ENCODE measurements around the gene OR1I1.

The OR1I1 gene

GRCh38 chr19:15113245-15114152, 31.5 kb downstream of the OR1I1 start:
- no peak overlapping the region for H2BK15ac ChIP-seq (ENCODE audit: low read length)
- no peak for DNase-seq (ENCODE audit: low spot score)
- peak overlapping the region; percentile 53 for H2BK5ac ChIP-seq (ENCODE audit: low read length)
- no peak overlapping the region for H2AFZ ChIP-seq (ENCODE audit: low read length)
- H2AK5ac ChIP-seq (ENCODE audit: low read depth, low read length), result no peak overlapping the region
- H3K79me1 ChIP-seq (ENCODE audit: low read depth, low read length), result peaks cover 14% of the 10 kb centered on the region
- H2BK12ac ChIP-seq (ENCODE audit: low read length), result no peak overlapping the region
- peaks cover 0 to 3% of the 10 kb centered on the region in 2 donors for H3K4me1 ChIP-seq (ENCODE audit: control insufficient read depth in 2 of 2, insufficient read depth in 1 of 2, low read depth in 1 of 2, low read length in 2 of 2)
- peaks cover 68 to 94% of the 10 kb centered on the region in 2 donors for H3K36me3 ChIP-seq (replicated peaks in 1 of 2; ENCODE audit: control insufficient read depth in 2 of 2, insufficient read depth in 2 of 2, low read length in 2 of 2)
- no peaks in the 10 kb centered on the region for H3K27me3 ChIP-seq (ENCODE audit: control insufficient read depth in 3 of 3, insufficient read depth in 3 of 3, low read depth in 1 of 3, low read length in 3 of 3)
- H3K14ac ChIP-seq (ENCODE audit: low read length), result no peak overlapping the region
- no peak overlapping the region for H4K91ac ChIP-seq (ENCODE audit: low read depth, low read length, poor library complexity)
- H3K4me2 ChIP-seq (ENCODE audit: insufficient read depth, low read length, poor library complexity, severe bottlenecking), result no peak overlapping the region
- H2BK120ac ChIP-seq (ENCODE audit: low read depth, low read length), result no peak overlapping the region
- H3K27ac ChIP-seq (replicated peaks; ENCODE audit: low read length), result no peak overlapping the region
- no peak overlapping the region for H3K4ac ChIP-seq (ENCODE audit: low read length)
- no peak overlapping the region for H3K23ac ChIP-seq (ENCODE audit: low read depth, low read length, poor library complexity)
- peaks cover 3 to 4% of the 10 kb centered on the region in 2 donors for H3K9me3 ChIP-seq (replicated peaks in 1 of 2; ENCODE audit: control insufficient read depth in 2 of 2, insufficient read depth in 1 of 2, low read depth in 1 of 2, low read length in 2 of 2)
- H4K8ac ChIP-seq (ENCODE audit: low read depth, low read length), result no peak overlapping the region
- no CpG with 5 or more reads among the region's 58 CpGs for WGBS, 2 donors (ENCODE audit: extremely low coverage in 2 of 2, insufficient read length in 2 of 2, insufficient replicate concordance in 1 of 2)
- no peak overlapping the region for H3K9ac ChIP-seq (ENCODE audit: low read depth, low read length, poor library complexity)
- no peak overlapping the region for H3K18ac ChIP-seq (ENCODE audit: low read length)
- no peak overlapping the region for H3K4me3 ChIP-seq (ENCODE audit: low read length in 2 of 2)

GRCh38 chr19:15114153-15114540, 32.1 kb downstream of the OR1I1 start:
- Histone ChIP-seq H2BK120ac (ENCODE audit: low read depth, low read length) (no peak overlapping the region), H2BK12ac (ENCODE audit: low read length) (no peak overlapping the region), H3K27ac (replicated peaks; ENCODE audit: low read length) (no peak overlapping the region), H3K18ac (ENCODE audit: low read length) (no peak overlapping the region), H4K91ac (ENCODE audit: low read depth, low read length, poor library complexity) (no peak overlapping the region), H2AFZ (ENCODE audit: low read length) (no peak overlapping the region), H3K36me3 (replicated peaks in 1 of 2; ENCODE audit: control insufficient read depth in 2 of 2, insufficient read depth in 2 of 2, low read length in 2 of 2) (peaks cover 74 to 95% of the 10 kb centered on the region in 2 donors), H3K27me3 (ENCODE audit: control insufficient read depth in 3 of 3, insufficient read depth in 3 of 3, low read depth in 1 of 3, low read length in 3 of 3) (no peaks in the 10 kb centered on the region), H4K8ac (ENCODE audit: low read depth, low read length) (no peak overlapping the region), H3K4ac (ENCODE audit: low read length) (no peak overlapping the region), H3K14ac (ENCODE audit: low read length) (no peak overlapping the region), H3K9ac (ENCODE audit: low read depth, low read length, poor library complexity) (no peak overlapping the region), H3K23ac (ENCODE audit: low read depth, low read length, poor library complexity) (no peak overlapping the region), H3K4me3 (ENCODE audit: low read length in 2 of 2) (no peak overlapping the region), H3K4me1 (ENCODE audit: control insufficient read depth in 2 of 2, insufficient read depth in 1 of 2, low read depth in 1 of 2, low read length in 2 of 2) (no peaks in the 10 kb centered on the region), H2BK5ac (ENCODE audit: low read length) (no peak overlapping the region), H3K4me2 (ENCODE audit: insufficient read depth, low read length, poor library complexity, severe bottlenecking) (no peak overlapping the region), H3K79me1 (ENCODE audit: low read depth, low read length) (peaks cover 10% of the 10 kb centered on the region), H2AK5ac (ENCODE audit: low read depth, low read length) (no peak overlapping the region), H2BK15ac (ENCODE audit: low read length) (no peak overlapping the region), H3K9me3 (replicated peaks in 1 of 2; ENCODE audit: control insufficient read depth in 2 of 2, insufficient read depth in 1 of 2, low read depth in 1 of 2, low read length in 2 of 2) (peaks cover 3 to 8% of the 10 kb centered on the region in 2 donors)
- no CpG with 5 or more reads among the region's 7 CpGs for WGBS, 2 donors (ENCODE audit: extremely low coverage in 2 of 2, insufficient read length in 2 of 2, insufficient replicate concordance in 1 of 2)
- DNase-seq (ENCODE audit: low spot score), result no peak

GRCh38 chr19:15115080-15115479, 33.1 kb downstream of the OR1I1 start:
- Histone ChIP-seq H3K9me3 (replicated peaks in 1 of 2; ENCODE audit: control insufficient read depth in 2 of 2, insufficient read depth in 1 of 2, low read depth in 1 of 2, low read length in 2 of 2) (peaks cover 3 to 9% of the 10 kb centered on the region in 2 donors), H3K27ac (replicated peaks; ENCODE audit: low read length) (peak overlapping the region; percentile 50), H2BK12ac (ENCODE audit: low read length) (no peak overlapping the region), H2BK5ac (ENCODE audit: low read length) (no peak overlapping the region), H3K4me1 (ENCODE audit: control insufficient read depth in 2 of 2, insufficient read depth in 1 of 2, low read depth in 1 of 2, low read length in 2 of 2) (no peaks in the 10 kb centered on the region), H3K79me1 (ENCODE audit: low read depth, low read length) (peaks cover 9% of the 10 kb centered on the region), H3K9ac (ENCODE audit: low read depth, low read length, poor library complexity) (peak overlapping the region; percentile 21), H4K91ac (ENCODE audit: low read depth, low read length, poor library complexity) (no peak overlapping the region), H3K4ac (ENCODE audit: low read length) (no peak overlapping the region), H3K23ac (ENCODE audit: low read depth, low read length, poor library complexity) (peak overlapping the region; percentile 31), H2AK5ac (ENCODE audit: low read depth, low read length) (no peak overlapping the region), H3K27me3 (ENCODE audit: control insufficient read depth in 3 of 3, insufficient read depth in 3 of 3, low read depth in 1 of 3, low read length in 3 of 3) (no peaks in the 10 kb centered on the region), H3K36me3 (replicated peaks in 1 of 2; ENCODE audit: control insufficient read depth in 2 of 2, insufficient read depth in 2 of 2, low read length in 2 of 2) (peaks cover 78 to 99% of the 10 kb centered on the region in 2 donors), H2BK120ac (ENCODE audit: low read depth, low read length) (no peak overlapping the region), H3K18ac (ENCODE audit: low read length) (no peak overlapping the region), H4K8ac (ENCODE audit: low read depth, low read length) (no peak overlapping the region), H2BK15ac (ENCODE audit: low read length) (no peak overlapping the region), H3K4me3 (ENCODE audit: low read length in 2 of 2) (no peak overlapping the region), H2AFZ (ENCODE audit: low read length) (no peak overlapping the region), H3K14ac (ENCODE audit: low read length) (no peak overlapping the region), H3K4me2 (ENCODE audit: insufficient read depth, low read length, poor library complexity, severe bottlenecking) (no peak overlapping the region)
- no CpG with 5 or more reads among the region's 13 CpGs for WGBS, 2 donors (ENCODE audit: extremely low coverage in 2 of 2, insufficient read length in 2 of 2, insufficient replicate concordance in 1 of 2)
- DNase-seq (ENCODE audit: low spot score), result no peak

- Histone ChIP-seq H3K9ac (ENCODE audit: low read depth, low read length, poor library complexity) (no peak overlapping the region), H2AFZ (ENCODE audit: low read length) (no peak overlapping the region), H3K27ac (replicated peaks; ENCODE audit: low read length) (no peak overlapping the region), H3K4me2 (ENCODE audit: insufficient read depth, low read length, poor library complexity, severe bottlenecking) (no peak overlapping the region), H2BK12ac (ENCODE audit: low read length) (peak overlapping the region; percentile 22), H3K79me1 (ENCODE audit: low read depth, low read length) (peaks cover 9% of the 10 kb centered on the region), H3K4me1 (ENCODE audit: control insufficient read depth in 2 of 2, insufficient read depth in 1 of 2, low read depth in 1 of 2, low read length in 2 of 2) (no peaks in the 10 kb centered on the region), H3K27me3 (ENCODE audit: control insufficient read depth in 3 of 3, insufficient read depth in 3 of 3, low read depth in 1 of 3, low read length in 3 of 3) (no peaks in the 10 kb centered on the region), H3K14ac (ENCODE audit: low read length) (peak overlapping the region; percentile 89), H3K18ac (ENCODE audit: low read length) (no peak overlapping the region), H2AK5ac (ENCODE audit: low read depth, low read length) (no peak overlapping the region), H3K23ac (ENCODE audit: low read depth, low read length, poor library complexity) (peak overlapping the region; percentile 95), H2BK5ac (ENCODE audit: low read length) (no peak overlapping the region), H3K4ac (ENCODE audit: low read length) (no peak overlapping the region), H4K91ac (ENCODE audit: low read depth, low read length, poor library complexity) (no peak overlapping the region), H4K8ac (ENCODE audit: low read depth, low read length) (no peak overlapping the region), H2BK15ac (ENCODE audit: low read length) (no peak overlapping the region), H2BK120ac (ENCODE audit: low read depth, low read length) (no peak overlapping the region), H3K36me3 (replicated peaks in 1 of 2; ENCODE audit: control insufficient read depth in 2 of 2, insufficient read depth in 2 of 2, low read length in 2 of 2) (peaks cover 79 to 99% of the 10 kb centered on the region in 2 donors), H3K9me3 (replicated peaks in 1 of 2; ENCODE audit: control insufficient read depth in 2 of 2, insufficient read depth in 1 of 2, low read depth in 1 of 2, low read length in 2 of 2) (peaks cover 3 to 9% of the 10 kb centered on the region in 2 donors), H3K4me3 (ENCODE audit: low read length in 2 of 2) (peak overlapping the region in 1 of 2 donors; percentile 34)
- no peak for DNase-seq (ENCODE audit: low spot score)
- WGBS, 2 donors (ENCODE audit: extremely low coverage in 2 of 2, insufficient read length in 2 of 2, insufficient replicate concordance in 1 of 2), result no CpG with 5 or more reads among the region's 23 CpGs
Observed at GRCh38 chr19:15115762-15116615, 34.0 kb downstream of the OR1I1 start.
